ENCODE results near the gene PLCB3. TPM values are rescaled to one million over a fixed set of nuclear protein-coding genes. Genes with fewer than 3 reads are reported as not detected.

PLCB3 gene
- total and polyA plus RNA-seq, 2 of the 13 experiments (the other 11 are each of a cell fraction or from before 2014, with no cell fraction given), result 7.5 to 13.8 TPM

GRCh38 chr11:64234647-64235379, 16.5 kb upstream of the PLCB3 start (continued):
- TF ChIP-seq, protein P1, sequence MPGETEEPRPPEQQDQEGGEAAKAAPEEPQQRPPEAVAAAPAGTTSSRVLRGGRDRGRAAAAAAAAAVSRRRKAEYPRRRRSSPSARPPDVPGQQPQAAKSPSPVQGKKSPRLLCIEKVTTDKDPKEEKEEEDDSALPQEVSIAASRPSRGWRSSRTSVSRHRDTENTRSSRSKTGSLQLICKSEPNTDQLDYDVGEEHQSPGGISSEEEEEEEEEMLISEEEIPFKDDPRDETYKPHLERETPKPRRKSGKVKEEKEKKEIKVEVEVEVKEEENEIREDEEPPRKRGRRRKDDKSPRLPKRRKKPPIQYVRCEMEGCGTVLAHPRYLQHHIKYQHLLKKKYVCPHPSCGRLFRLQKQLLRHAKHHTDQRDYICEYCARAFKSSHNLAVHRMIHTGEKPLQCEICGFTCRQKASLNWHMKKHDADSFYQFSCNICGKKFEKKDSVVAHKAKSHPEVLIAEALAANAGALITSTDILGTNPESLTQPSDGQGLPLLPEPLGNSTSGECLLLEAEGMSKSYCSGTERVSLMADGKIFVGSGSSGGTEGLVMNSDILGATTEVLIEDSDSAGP (CRISPR knock-in tag; IDR thresholded peaks at IDR 0.05; ENCODE audit: borderline replicate concordance), result no peak
- TF ChIP-seq GATAD1 (CRISPR knock-in tag; IDR thresholded peaks at IDR 0.05) (no peak), KLF9 (CRISPR knock-in tag; IDR thresholded peaks at IDR 0.05; ENCODE audit: low read depth) (no peak), ZNF263 (CRISPR knock-in tag; IDR thresholded peaks at IDR 0.05) (no peak), PAXIP1 (CRISPR knock-in tag; conservative IDR thresholded peaks at IDR 0.05) (peak; percentile 74), ZSCAN9 (CRISPR knock-in tag; IDR thresholded peaks at IDR 0.05; ENCODE audit: borderline replicate concordance) (no peak), TEAD2 (CRISPR knock-in tag; IDR thresholded peaks at IDR 0.05) (no peak), KLF16 (CRISPR knock-in tag; IDR thresholded peaks at IDR 0.05) (0 out of 4 replicates have a peak, but pooled peaks of 1 of the 2 experiments have one; percentile 26), ZNF143 (CRISPR knock-in tag; IDR thresholded peaks at IDR 0.05) (no peak), MXI1 (IDR thresholded peaks at IDR 0.05; ENCODE audit: borderline replicate concordance, low read depth, low read length) (peak; percentile 56; the same call in 1 of the 3 replicates), FOXO4 (CRISPR knock-in tag; conservative IDR thresholded peaks at IDR 0.05) (no peak), HOXA7 (CRISPR knock-in tag; IDR thresholded peaks at IDR 0.05) (no peak), ZNF709 (CRISPR knock-in tag; IDR thresholded peaks at IDR 0.05) (peak; percentile 64; the same call in 1 of the 2 replicates), RORA (CRISPR knock-in tag; IDR thresholded peaks at IDR 0.05) (no peak), ZFAT (CRISPR knock-in tag; conservative IDR thresholded peaks at IDR 0.05) (no peak), KDM1A (CRISPR knock-in tag; IDR thresholded peaks at IDR 0.05) (no peak), ZKSCAN1 (IDR thresholded peaks at IDR 0.05; ENCODE audit: low read length) (no peak), ZNF331 (CRISPR knock-in tag; IDR thresholded peaks at IDR 0.05) (no peak)
- TF ChIP-seq, protein P2, sequence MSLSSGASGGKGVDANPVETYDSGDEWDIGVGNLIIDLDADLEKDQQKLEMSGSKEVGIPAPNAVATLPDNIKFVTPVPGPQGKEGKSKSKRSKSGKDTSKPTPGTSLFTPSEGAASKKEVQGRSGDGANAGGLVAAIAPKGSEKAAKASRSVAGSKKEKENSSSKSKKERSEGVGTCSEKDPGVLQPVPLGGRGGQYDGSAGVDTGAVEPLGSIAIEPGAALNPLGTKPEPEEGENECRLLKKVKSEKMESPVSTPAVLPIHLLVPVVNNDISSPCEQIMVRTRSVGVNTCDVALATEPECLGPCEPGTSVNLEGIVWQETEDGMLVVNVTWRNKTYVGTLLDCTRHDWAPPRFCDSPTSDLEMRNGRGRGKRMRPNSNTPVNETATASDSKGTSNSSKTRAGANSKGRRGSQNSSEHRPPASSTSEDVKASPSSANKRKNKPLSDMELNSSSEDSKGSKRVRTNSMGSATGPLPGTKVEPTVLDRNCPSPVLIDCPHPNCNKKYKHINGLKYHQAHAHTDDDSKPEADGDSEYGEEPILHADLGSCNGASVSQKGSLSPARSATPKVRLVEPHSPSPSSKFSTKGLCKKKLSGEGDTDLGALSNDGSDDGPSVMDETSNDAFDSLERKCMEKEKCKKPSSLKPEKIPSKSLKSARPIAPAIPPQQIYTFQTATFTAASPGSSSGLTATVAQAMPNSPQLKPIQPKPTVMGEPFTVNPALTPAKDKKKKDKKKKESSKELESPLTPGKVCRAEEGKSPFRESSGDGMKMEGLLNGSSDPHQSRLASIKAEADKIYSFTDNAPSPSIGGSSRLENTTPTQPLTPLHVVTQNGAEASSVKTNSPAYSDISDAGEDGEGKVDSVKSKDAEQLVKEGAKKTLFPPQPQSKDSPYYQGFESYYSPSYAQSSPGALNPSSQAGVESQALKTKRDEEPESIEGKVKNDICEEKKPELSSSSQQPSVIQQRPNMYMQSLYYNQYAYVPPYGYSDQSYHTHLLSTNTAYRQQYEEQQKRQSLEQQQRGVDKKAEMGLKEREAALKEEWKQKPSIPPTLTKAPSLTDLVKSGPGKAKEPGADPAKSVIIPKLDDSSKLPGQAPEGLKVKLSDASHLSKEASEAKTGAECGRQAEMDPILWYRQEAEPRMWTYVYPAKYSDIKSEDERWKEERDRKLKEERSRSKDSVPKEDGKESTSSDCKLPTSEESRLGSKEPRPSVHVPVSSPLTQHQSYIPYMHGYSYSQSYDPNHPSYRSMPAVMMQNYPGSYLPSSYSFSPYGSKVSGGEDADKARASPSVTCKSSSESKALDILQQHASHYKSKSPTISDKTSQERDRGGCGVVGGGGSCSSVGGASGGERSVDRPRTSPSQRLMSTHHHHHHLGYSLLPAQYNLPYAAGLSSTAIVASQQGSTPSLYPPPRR (CRISPR knock-in tag; IDR thresholded peaks at IDR 0.05; ENCODE audit: borderline replicate concordance), result peak; percentile 34; the same call in 1 of the 2 replicates
